Urothelium cell line (cell line): ENCODE data around the gene ATP1B3.
"Not testable (repeated sequence)": the region's sequence is repeated elsewhere in the genome, so short reads cannot be mapped to it uniquely, and the experiment has no call there.

Experiments
- DNase-seq: peaks from one replicate; pipeline ENCODE4 v3.0.0; 2011; ENCODE audit warnings: low spot score, mixed read lengths
- FAIRE-seq: peaks from 2 replicates; lab custom pipeline; 2011; peaks lifted over from hg19 to GRCh38; lab: Jason Lieb, UNC

The ATP1B3 gene

GRCh38 chr3:141901914-141902313, 25.5 kb downstream of the ATP1B3 start:
- DNase-seq (no peak), FAIRE-seq (no peak)

- DNase-seq, result no peak
- FAIRE-seq, result no peak
These were observed 27.8 kb downstream of the ATP1B3 start for GRCh38 chr3:141904203-141904602.

GRCh38 chr3:141905129-141905528, 28.7 kb downstream of the ATP1B3 start:
- DNase-seq, result no peak

GRCh38 chr3:141909408-141909807, 33.0 kb downstream of the ATP1B3 start:
- DNase-seq, result no peak
- no peak for FAIRE-seq

More at GRCh38 chr3:141905129-141905528, 28.7 kb downstream of the ATP1B3 start:
- FAIRE-seq, result no peak

GRCh38 chr3:141909986-141910385, 33.5 kb downstream of the ATP1B3 start:
- not testable (repeated sequence) for FAIRE-seq

GRCh38 chr3:141913150-141913811, 36.8 kb downstream of the ATP1B3 start:
- FAIRE-seq, result no peak
- DNase-seq, result no peak

More at GRCh38 chr3:141909986-141910385, 33.5 kb downstream of the ATP1B3 start:
- not testable (repeated sequence) for DNase-seq

GRCh38 chr3:141914311-141914710, 37.9 kb downstream of the ATP1B3 start:
- FAIRE-seq, result no peak
- DNase-seq, result no peak

GRCh38 chr3:141915016-141915415, 38.6 kb downstream of the ATP1B3 start:
- no peak for FAIRE-seq
- DNase-seq, result no peak

- no peak for DNase-seq
- no peak for FAIRE-seq
These were observed 39.3 kb downstream of the ATP1B3 start for GRCh38 chr3:141915766-141916165.

GRCh38 chr3:141920701-141921100, 44.3 kb downstream of the ATP1B3 start:
- no peak for FAIRE-seq

GRCh38 chr3:141921316-141921715, 44.9 kb downstream of the ATP1B3 start:
- DNase-seq, result no peak
- no peak for FAIRE-seq

More at GRCh38 chr3:141920701-141921100, 44.3 kb downstream of the ATP1B3 start:
- no peak for DNase-seq

- FAIRE-seq, DNase-seq: not testable (repeated sequence)
These were observed 49.2 kb downstream of the ATP1B3 start for GRCh38 chr3:141925677-141926076.

GRCh38 chr3:141926929-141927328, 50.5 kb downstream of the ATP1B3 start:
- no peak for FAIRE-seq
- no peak for DNase-seq

- FAIRE-seq (no peak), DNase-seq (no peak)
These were observed 52.3 kb downstream of the ATP1B3 start for GRCh38 chr3:141928631-141929270.

- no peak for DNase-seq
- no peak for FAIRE-seq
These were observed 53.0 kb downstream of the ATP1B3 start for GRCh38 chr3:141929341-141929995.

GRCh38 chr3:141930801-141931200, 54.4 kb downstream of the ATP1B3 start:
- no peak for FAIRE-seq

GRCh38 chr3:141933421-141934300, 57.2 kb downstream of the ATP1B3 start:
- DNase-seq, result no peak
- no peak for FAIRE-seq

More at GRCh38 chr3:141930801-141931200, 54.4 kb downstream of the ATP1B3 start:
- DNase-seq, result no peak

- FAIRE-seq, result no peak
- DNase-seq, result no peak
These were observed 57.9 kb downstream of the ATP1B3 start for GRCh38 chr3:141934354-141934753.

- DNase-seq (no peak), FAIRE-seq (no peak)
These were observed 61.6 kb downstream of the ATP1B3 start for GRCh38 chr3:141938011-141938500.

- FAIRE-seq (no peak), DNase-seq (no peak)
These were observed 63.3 kb downstream of the ATP1B3 start for GRCh38 chr3:141939759-141940158.
